GM12872 (cell line): ENCODE results near the gene AVPR1B.

Source experiments
- TF ChIP-seq, protein P1 (sequence below): IDR thresholded peaks from 3 replicates; pipeline ENCODE4 v1.5.1; 2011; ENCODE audit warnings: low read depth, mild to moderate bottlenecking, low read length, moderate library complexity; ENCODE audit not compliant: insufficient read depth

Gene AVPR1B

DNA sequence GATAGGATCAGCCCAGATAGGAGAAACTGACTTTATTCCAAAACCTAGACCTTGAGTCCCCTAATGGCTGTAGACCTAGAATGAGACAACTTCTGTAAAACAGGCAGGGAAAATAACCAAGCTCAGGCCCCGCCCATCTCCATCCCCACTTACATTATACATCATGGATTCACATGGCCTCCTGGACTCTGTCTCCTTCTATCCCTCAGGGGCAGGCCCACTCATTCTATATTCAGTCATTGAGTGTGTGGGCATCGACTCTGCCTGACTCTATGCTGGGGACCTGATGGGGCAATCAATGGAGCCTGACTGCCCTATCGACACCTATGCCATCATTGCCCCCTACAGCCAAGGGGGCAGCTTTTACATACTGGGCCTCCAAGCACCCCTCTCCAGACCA is 6.4 kb downstream of the AVPR1B start:
- TF ChIP-seq, protein P1, sequence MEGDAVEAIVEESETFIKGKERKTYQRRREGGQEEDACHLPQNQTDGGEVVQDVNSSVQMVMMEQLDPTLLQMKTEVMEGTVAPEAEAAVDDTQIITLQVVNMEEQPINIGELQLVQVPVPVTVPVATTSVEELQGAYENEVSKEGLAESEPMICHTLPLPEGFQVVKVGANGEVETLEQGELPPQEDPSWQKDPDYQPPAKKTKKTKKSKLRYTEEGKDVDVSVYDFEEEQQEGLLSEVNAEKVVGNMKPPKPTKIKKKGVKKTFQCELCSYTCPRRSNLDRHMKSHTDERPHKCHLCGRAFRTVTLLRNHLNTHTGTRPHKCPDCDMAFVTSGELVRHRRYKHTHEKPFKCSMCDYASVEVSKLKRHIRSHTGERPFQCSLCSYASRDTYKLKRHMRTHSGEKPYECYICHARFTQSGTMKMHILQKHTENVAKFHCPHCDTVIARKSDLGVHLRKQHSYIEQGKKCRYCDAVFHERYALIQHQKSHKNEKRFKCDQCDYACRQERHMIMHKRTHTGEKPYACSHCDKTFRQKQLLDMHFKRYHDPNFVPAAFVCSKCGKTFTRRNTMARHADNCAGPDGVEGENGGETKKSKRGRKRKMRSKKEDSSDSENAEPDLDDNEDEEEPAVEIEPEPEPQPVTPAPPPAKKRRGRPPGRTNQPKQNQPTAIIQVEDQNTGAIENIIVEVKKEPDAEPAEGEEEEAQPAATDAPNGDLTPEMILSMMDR = no peak

DNA sequence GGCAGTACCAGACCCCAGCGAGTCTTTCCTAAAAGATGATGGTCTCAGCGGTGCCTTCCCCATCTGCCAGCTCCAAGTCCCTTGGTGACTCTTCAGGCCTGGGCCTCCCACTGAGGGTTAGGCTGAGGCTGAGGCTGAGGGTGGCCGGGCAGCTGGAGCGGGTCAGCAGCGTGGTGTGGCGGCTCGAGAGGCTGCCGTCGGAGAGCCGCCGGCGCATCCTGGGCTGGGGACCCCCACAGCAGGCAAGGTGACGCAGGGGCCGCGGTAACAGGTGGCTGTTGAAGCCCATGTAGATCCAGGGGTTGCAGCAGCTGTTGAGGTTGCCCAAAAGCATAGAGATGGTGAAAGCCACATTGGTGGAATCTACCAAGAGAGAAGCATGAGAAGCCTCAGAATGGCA is 7.0 kb downstream of the AVPR1B start:
- TF ChIP-seq, protein P1 = no peak

DNA sequence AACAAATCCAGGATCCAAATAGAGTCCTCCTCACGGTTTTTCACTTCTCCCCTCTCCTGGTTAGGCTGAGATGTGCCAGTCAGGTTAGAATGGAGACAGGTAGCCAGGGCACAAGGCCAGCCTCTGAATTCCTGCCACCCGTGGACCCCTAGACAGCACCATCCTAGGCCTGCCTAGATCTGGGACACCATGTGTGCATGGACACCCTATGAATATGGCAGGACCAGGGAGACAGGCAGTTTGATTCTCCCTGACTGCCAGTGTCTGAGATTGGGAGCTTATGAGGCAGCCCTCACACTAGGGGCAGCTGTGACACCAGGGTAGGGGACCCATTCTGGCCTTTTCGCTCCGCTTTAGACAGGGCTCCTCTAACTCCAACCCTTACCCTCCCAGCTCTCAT is 7.5 kb downstream of the AVPR1B start:
- TF ChIP-seq, protein P1 = no peak

DNA sequence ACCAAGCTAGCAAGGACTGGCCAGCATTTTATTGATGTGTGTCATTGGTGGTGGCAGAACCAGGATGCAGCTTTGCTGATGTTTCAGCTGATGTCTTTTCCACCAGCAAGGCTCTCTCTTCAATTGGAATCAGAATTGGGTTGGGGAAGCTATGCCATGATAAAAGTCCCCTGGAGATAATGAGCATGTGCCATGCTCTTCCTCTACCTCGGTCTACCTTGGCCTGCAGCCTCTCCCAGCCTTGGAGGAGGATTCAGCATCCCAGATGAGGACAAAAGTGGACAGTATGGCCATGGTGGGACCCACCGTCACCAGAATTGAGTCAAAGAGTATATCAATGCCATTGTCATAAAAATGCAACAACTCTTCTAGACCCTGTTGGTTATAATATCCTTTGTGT is 8.6 kb downstream of the AVPR1B start:
- TF ChIP-seq, protein P1 = no peak

DNA sequence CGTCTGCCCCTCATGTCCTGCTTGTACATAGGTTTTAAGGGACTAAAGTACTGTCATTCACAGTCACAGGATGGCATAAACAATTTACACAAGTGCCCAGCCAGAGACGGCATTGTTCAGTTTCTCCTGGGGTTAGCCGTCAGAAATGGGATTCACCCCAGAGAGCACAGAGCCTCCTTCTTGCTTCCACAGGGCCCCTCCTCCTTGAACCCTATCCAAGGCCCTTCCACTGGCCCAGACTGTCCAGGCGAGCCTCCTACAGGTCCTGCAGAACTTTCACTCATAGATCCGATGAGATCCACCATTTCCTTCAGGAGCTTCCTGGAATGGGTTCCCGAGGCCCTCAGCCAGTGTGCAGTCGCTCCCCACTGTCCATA is 10.0 kb downstream of the AVPR1B start:
- TF ChIP-seq, protein P1 = no peak

DNA sequence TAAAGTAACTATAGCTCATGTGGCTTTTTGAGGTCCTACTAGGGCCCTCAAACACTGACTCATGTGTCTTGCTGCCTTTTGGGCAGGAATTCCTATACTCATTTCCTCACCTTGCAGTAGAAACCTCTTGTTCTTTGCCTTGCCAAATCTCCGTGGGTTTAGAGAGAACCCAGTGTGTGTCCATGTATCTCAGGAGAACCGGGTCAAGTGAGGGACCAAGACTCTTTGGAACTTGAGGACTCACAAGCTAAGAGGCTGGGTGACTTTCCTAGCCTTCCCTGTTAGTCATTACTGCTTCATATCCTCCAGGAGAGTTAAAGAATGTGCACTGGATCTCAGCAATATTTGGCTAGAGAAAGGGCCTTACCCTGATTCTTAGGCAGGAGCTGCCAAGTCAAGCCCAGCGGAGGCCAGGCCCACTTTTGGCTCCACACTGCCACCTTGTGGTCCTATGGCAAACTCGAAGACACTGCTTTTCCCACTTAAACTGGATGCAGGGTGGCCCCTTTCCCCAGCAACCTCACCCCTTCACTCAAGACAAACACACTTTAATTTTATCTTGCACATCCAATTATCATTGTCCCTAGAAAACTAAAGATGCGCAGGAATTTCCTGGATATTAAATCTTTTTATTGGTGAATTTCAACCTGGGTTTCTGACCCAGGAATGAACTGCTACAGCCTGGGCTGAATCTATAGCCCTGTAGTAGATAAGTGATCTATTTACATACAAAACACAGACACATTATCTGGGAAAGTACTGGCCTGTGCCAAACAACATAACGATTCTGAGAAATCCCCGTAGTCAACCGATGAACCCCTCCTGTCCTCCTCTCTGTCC is 10.6 kb downstream of the AVPR1B start:
- TF ChIP-seq, protein P1 = peak; percentile 88

DNA sequence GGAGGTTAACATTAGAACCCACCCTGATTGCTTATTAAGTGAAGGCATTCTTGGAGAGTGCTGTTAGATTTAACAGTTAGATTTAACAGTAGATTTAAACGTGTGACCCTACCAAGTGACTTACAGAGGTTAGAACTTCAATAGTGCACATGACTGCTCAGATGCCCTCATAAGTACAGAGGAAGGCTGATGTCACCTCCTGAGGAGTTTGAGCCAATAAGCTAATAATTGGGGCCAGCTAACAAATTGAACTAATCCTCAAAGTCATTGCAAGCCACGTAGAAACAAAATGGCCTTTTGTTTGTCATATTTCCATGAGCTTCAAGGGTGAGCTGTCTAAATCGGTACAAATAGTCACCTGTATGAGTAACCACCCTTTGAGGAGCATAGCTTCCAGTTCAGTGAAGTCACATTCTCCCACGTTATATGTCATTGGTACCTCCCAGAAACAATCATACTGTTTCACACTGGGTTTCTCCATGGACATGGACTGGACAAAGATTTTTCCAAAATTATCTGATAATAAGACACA is 11.7 kb downstream of the AVPR1B start:
- TF ChIP-seq, protein P1 = no peak
